Measurements from ENCODE around the gene CD2AP.

The CD2AP gene

DNA sequence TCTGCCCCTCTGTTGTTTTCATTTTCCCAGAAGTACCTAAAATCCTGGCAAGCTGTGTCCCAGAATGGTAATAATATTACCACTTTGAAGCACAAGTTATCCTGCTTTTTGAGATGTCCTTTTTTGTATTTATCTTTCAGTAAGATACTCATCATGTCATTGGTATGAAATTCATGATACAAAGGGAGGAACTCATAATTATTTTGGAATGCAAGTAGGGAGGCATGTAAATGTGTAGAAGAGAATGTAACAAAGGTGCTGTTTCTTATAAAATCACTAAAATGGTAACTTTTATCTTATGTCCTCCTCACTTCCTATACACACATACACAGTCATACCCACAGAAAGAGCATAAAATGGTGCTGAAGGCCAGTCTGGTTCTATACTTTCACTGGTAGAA lies 109.9 kb downstream of the CD2AP start:
- H3K27ac ChIP-seq (ENCODE audit: low read depth, low read length), result no peak overlapping the region
- no peak overlapping the region for H2AFZ ChIP-seq (ENCODE audit: low read depth, low read length, severe bottlenecking)
- H3K4me3 ChIP-seq (ENCODE audit: insufficient read depth, low read length, poor library complexity, severe bottlenecking), result no peak overlapping the region
- H4K20me1 ChIP-seq (ENCODE audit: low read depth, low read length), result no peaks in the 10 kb centered on the region
- no peaks in the 10 kb centered on the region for H3K9me2 ChIP-seq (replicated peaks; ENCODE audit: insufficient read depth, low read length)
- no peak for TF ChIP-seq EZH2phosphoT487 (conservative IDR thresholded peaks at IDR 0.05; ENCODE audit: low read length)
- TF ChIP-seq, protein P1, sequence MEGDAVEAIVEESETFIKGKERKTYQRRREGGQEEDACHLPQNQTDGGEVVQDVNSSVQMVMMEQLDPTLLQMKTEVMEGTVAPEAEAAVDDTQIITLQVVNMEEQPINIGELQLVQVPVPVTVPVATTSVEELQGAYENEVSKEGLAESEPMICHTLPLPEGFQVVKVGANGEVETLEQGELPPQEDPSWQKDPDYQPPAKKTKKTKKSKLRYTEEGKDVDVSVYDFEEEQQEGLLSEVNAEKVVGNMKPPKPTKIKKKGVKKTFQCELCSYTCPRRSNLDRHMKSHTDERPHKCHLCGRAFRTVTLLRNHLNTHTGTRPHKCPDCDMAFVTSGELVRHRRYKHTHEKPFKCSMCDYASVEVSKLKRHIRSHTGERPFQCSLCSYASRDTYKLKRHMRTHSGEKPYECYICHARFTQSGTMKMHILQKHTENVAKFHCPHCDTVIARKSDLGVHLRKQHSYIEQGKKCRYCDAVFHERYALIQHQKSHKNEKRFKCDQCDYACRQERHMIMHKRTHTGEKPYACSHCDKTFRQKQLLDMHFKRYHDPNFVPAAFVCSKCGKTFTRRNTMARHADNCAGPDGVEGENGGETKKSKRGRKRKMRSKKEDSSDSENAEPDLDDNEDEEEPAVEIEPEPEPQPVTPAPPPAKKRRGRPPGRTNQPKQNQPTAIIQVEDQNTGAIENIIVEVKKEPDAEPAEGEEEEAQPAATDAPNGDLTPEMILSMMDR (IDR thresholded peaks at IDR 0.05; ENCODE audit: insufficient read depth, low read length, poor library complexity, severe bottlenecking), result no peak
- peaks cover 69% of the 10 kb centered on the region for H3K36me3 ChIP-seq (ENCODE audit: low read length)
- no peaks in the 10 kb centered on the region for H3K9me3 ChIP-seq (ENCODE audit: insufficient read depth, low read length)
- no peaks in the 10 kb centered on the region for H3K27me3 ChIP-seq (ENCODE audit: low read length)
- no peaks in the 10 kb centered on the region for H3F3A ChIP-seq (ENCODE audit: insufficient read depth)
- no peak overlapping the region for H3K9ac ChIP-seq (ENCODE audit: low read length)
- H3K79me2 ChIP-seq (ENCODE audit: insufficient read depth, low read length), result no peaks in the 10 kb centered on the region
- H3K4me2 ChIP-seq (ENCODE audit: low read depth, low read length, poor library complexity, severe bottlenecking), result no peak overlapping the region

DNA sequence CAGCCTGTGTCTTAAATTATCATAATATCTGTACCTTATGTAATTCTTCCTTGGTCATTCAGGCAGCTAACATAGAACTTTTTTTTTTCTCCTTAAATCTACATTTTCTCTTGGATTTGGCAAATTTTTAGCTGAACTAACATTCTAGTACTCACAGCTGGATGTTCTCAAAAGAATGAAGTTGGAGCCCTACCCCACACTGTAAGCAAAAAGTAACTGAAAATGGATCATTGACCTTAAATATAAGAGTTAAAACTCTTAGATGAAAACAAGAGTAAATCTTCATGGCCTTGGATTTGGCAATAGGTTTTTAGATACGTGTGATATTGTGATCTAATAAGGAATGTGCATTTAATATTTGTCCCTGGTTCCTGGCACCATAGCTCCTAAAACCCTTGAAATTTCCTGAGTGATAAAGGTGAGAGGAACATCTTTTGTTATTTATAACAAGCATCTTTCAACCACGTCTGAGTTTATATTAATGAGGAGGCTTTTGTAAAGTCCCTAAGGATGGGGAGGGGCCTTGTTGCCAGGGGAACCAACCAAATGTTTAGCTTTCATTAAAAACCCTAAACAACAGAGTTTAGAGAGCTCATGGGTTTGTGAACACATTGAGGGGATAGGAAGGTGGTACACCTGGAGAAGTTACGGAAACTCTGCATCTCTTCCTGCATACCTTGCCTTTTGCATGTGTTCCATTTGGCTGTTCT lies 114.7 kb downstream of the CD2AP start:
- no peaks in the 10 kb centered on the region for H4K20me1 ChIP-seq (ENCODE audit: low read depth, low read length)
- H3K27me3 ChIP-seq (ENCODE audit: low read length), result no peaks in the 10 kb centered on the region
- H3K79me2 ChIP-seq (ENCODE audit: insufficient read depth, low read length), result no peaks in the 10 kb centered on the region
- TF ChIP-seq, protein P1 (IDR thresholded peaks at IDR 0.05; ENCODE audit: insufficient read depth, low read length, poor library complexity, severe bottlenecking), result no peak
- no peak for TF ChIP-seq EZH2phosphoT487 (conservative IDR thresholded peaks at IDR 0.05; ENCODE audit: low read length)
- H3F3A ChIP-seq (ENCODE audit: insufficient read depth), result no peaks in the 10 kb centered on the region
- no peak overlapping the region for H3K4me3 ChIP-seq (ENCODE audit: insufficient read depth, low read length, poor library complexity, severe bottlenecking)
- no peak overlapping the region for H3K4me2 ChIP-seq (ENCODE audit: low read depth, low read length, poor library complexity, severe bottlenecking)
- H3K9me3 ChIP-seq (ENCODE audit: insufficient read depth, low read length), result no peaks in the 10 kb centered on the region
- no peak overlapping the region for H2AFZ ChIP-seq (ENCODE audit: low read depth, low read length, severe bottlenecking)
- H3K36me3 ChIP-seq (ENCODE audit: low read length), result peaks cover 72% of the 10 kb centered on the region
- H3K9me2 ChIP-seq (replicated peaks; ENCODE audit: insufficient read depth, low read length), result no peaks in the 10 kb centered on the region
- H3K27ac ChIP-seq (ENCODE audit: low read depth, low read length), result no peak overlapping the region
- H3K9ac ChIP-seq (ENCODE audit: low read length), result no peak overlapping the region

DNA sequence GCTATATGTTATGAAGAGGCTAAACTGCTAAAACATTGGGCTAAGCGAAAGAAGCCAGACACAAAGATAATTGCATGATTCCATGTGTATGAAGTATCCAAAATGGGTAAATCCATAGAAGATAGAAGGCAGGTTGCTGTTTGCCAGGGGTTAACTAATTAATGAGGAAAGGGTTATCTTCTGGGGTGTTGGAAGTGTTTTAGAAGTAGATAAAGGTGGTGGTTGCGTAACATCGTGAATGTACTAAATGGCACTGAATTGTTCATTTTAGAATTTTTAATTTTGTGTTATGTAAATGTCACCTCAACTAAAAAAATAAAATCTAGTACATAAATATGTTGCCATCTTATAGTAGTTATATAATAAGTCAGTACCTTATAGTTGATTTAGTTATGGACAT lies 116.4 kb downstream of the CD2AP start:
- Histone ChIP-seq H3K36me3 (ENCODE audit: low read length) (peaks cover 62% of the 10 kb centered on the region), H3K9me3 (ENCODE audit: insufficient read depth, low read length) (no peaks in the 10 kb centered on the region), H3K27me3 (ENCODE audit: low read length) (no peaks in the 10 kb centered on the region), H3K4me3 (ENCODE audit: insufficient read depth, low read length, poor library complexity, severe bottlenecking) (no peak overlapping the region), H3K4me2 (ENCODE audit: low read depth, low read length, poor library complexity, severe bottlenecking) (no peak overlapping the region), H3K9ac (ENCODE audit: low read length) (no peak overlapping the region), H2AFZ (ENCODE audit: low read depth, low read length, severe bottlenecking) (no peak overlapping the region), H3K79me2 (ENCODE audit: insufficient read depth, low read length) (no peaks in the 10 kb centered on the region), H3F3A (ENCODE audit: insufficient read depth) (no peaks in the 10 kb centered on the region), H3K9me2 (replicated peaks; ENCODE audit: insufficient read depth, low read length) (no peaks in the 10 kb centered on the region), H4K20me1 (ENCODE audit: low read depth, low read length) (no peaks in the 10 kb centered on the region), H3K27ac (ENCODE audit: low read depth, low read length) (no peak overlapping the region)
- TF ChIP-seq EZH2phosphoT487 (conservative IDR thresholded peaks at IDR 0.05; ENCODE audit: low read length), result no peak
- TF ChIP-seq, protein P1 (IDR thresholded peaks at IDR 0.05; ENCODE audit: insufficient read depth, low read length, poor library complexity, severe bottlenecking), result no peak
